GM21529 (cell line): Measurements from ENCODE around the gene BFSP2.

ENCODE experiments used
- ATAC-seq: cut with Tn5 transposase; IDR thresholded peaks from one replicate; pipeline ENCODE4 v1.9.1; 2021; ENCODE audit not compliant: unreplicated experiment

BFSP2 gene

DNA sequence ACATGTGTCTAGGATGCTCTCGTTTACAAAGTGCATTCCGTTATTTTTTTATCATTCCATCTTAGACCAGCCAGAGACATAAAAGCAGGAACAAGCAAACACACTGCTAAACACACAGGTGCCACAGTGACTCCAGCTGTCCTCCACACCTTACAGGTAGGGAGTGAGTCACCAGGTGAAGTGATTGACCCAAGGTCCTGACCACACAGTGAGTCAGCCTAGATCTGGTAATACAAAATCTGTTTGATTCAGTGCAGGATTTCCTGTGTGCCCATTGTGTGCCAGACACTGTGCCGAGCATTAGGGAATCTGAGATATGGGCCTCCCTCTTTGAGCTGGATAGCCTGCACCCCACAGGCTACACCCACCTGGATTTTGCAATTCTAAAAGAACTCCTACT, 16.7 kb upstream of the BFSP2 start:
- no peak for ATAC-seq

- no peak for ATAC-seq
Observed at GRCh38 chr3:133383741-133384140, 16.1 kb upstream of the BFSP2 start.

- ATAC-seq: peak; percentile 53
Observed at GRCh38 chr3:133384331-133385027, 15.4 kb upstream of the BFSP2 start.

GRCh38 chr3:133386876-133387275, 13.0 kb upstream of the BFSP2 start:
- no peak for ATAC-seq

DNA sequence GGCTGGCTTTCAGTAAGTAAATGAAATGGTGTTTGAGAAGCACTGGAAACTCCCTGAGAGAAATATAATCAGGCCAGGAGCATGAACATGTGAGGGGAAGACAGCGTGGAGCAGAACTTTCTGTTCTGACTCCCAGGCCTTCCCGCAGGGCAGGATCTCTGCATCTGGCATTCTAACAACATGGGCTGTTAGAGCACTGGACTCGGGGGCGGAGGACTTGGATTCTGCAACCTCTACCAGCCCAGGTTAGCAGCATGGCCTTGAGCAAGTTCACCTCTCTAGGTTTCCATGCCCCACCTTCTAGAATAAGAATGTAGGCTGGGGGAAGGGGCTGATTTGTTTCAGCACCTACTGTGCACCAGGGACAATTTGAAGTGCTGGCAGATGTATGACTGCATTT, 12.5 kb upstream of the BFSP2 start:
- no peak for ATAC-seq

DNA sequence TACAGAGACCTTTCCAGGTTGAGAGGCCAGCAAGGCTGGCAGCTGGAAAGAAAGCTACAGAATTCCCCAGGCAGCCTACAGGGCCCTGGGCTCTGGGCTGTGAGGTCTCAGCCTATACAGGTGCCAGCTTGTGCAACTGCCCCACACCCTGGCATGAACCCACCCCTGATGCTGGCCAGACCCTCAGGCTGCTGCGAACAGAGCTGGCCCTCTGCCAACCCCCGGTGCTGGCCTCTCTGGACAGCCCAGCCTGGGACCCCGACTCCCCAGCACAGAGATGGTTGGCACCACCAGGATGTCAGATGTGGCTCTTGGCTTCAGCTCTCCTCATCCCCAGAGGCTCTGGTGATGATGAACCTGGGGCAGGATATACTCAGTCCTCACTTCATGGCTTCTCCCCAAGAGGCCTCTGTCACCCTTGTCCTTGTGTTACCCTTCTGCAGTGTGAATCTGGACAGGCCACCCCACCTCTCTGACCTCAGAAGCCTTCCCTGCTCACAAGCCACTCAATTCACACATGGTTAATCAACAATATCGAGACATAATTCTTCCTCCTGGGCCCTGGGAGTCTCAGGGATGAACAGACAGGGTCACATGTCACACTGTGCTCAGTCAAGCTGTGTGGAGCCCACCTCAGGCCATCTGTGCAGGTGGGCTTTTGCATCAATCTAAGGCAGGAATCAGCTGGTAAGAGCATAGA, 11.0 kb upstream of the BFSP2 start:
- no peak for ATAC-seq

DNA sequence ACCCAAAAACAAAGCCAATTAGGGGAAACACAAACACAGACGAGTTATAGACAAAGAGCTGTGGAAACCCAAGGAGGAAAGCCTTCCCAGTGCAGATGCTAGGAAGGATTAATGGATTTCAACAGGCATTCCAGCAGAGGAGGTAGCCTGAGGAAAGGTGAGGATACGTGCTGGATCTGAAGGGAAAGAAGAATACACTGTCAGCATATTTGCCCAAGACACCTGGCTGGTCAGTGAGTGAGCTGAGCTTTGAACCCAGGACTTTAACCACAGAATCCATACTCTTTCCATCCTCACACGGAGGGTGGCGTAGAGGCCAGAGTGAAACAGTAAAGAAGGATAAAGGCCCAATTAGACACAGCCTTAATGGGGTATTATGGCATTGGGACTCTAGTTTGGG, 9.1 kb upstream of the BFSP2 start:
- ATAC-seq: no peak

- ATAC-seq: no peak
Observed at GRCh38 chr3:133393204-133393603, 6.7 kb upstream of the BFSP2 start.

DNA sequence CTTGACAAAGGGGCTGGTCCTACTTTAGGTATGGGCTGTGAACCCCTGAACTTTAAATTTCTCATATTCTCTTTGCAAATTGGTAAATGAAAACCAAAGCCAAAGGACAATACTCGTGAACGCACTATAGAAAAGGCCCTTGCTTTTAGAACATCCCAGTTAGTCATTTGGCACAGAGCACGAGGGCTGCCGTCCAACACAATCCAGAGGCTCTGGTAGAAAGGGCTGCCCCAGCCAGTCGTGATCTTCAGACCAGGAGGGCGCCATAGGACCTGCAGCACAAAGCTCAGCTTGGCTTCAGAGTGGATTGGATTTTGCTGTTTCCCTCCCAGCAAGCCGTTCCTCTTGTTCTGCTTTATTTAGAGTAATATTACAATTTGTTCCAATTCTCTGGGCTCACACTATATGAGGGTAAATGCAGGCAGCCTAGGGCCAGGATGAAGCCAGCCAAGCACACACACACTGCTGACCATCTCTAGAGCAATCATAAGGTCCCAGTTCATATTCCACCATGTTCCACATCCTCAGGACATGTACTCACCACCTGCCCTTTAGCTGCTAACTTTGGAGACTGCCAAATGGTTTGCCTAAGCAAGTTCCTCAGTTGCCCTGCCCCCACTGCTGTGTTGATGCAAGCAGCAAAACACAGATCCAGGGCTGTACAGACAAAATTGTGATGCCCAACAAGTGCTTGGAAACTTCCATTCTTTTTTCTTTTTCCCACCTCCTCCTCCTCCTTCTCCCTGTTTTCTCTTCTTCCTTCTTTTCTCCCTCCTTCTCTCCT, 6.0 kb upstream of the BFSP2 start:
- no peak for ATAC-seq

DNA sequence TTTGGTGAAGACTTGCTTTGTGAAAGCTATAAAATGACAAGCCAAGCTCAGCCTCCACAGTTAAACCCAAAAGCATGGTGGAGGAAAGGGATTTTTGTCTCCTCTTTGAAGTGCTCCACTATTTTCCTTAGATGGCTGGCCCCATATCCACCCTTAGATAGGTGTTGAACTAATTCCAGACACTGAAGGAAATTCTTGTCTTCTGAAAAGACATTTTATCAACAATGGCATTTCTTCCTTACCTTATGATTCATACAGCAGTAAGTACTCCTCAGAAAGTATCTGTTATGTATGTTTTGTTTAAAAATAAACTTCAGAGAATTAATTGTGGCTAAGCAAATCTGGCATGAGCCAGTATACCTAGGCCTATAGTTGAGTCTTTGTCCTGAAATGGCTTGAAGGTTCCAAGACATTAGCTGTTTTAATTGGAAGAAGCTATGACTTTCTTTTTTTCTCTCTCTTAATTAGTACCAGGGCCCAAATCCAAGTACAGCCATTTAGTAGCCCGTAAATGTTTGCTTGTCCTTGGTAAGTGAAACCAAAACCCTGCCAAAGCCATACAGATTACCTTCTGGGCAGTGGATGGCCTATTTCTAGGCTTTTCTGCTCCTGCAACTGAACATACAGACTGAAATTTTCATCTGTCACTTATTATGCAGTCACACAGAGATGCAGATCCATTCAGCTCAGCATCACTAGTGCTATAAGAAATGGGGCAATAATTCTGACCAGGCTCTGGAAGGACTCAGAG, 5.1 kb upstream of the BFSP2 start:
- ATAC-seq: no peak

DNA sequence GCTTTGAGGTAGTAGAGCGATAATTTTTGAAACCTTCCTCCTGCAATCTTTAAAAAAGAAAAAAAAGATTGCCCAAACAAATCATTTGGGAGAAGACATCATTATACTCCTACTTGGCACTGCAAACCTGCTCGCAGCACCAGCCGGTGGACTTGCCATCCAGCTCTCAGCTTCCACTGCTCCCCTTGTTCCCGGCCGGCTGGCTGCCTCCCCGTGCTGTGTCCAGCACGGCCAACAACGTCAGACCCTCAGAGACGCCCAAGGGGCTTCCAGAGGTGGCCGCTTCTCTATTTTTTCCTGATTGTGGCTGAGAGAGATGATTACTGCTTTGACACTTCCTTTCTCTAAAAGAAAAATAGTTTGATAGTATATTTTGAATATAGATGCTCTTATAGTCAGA, 3.0 kb upstream of the BFSP2 start:
- ATAC-seq: no peak

GRCh38 chr3:133401374-133402135, 1.7 kb downstream of the BFSP2 start:
- no peak for ATAC-seq

DNA sequence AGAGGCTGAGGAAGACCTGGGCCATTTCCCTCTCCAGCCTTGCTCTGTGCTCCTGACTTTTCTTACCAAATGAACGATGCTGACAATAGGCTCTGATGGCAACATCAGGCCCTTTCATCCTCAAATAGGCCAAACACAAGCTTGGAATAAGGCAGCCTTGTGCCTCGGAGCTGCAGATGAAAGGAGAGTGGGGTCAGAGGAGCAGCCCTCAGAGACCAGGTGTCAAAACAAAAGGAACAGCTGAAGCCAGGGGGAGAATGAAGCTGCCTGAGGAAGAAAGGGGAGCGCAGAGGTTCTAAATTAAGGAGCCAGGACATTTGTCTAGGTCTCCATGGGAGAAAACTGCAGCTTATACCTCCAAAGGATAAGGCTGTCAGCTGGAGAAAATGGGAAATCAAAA, 5.1 kb downstream of the BFSP2 start:
- ATAC-seq: no peak

GRCh38 chr3:133408366-133408765, 8.5 kb downstream of the BFSP2 start:
- no peak for ATAC-seq

GRCh38 chr3:133408961-133409360, 9.1 kb downstream of the BFSP2 start:
- ATAC-seq: no peak

- ATAC-seq: no peak
Observed at GRCh38 chr3:133410191-133410892, 10.5 kb downstream of the BFSP2 start.

- ATAC-seq: no peak
Observed at GRCh38 chr3:133412183-133413132, 12.6 kb downstream of the BFSP2 start.

DNA sequence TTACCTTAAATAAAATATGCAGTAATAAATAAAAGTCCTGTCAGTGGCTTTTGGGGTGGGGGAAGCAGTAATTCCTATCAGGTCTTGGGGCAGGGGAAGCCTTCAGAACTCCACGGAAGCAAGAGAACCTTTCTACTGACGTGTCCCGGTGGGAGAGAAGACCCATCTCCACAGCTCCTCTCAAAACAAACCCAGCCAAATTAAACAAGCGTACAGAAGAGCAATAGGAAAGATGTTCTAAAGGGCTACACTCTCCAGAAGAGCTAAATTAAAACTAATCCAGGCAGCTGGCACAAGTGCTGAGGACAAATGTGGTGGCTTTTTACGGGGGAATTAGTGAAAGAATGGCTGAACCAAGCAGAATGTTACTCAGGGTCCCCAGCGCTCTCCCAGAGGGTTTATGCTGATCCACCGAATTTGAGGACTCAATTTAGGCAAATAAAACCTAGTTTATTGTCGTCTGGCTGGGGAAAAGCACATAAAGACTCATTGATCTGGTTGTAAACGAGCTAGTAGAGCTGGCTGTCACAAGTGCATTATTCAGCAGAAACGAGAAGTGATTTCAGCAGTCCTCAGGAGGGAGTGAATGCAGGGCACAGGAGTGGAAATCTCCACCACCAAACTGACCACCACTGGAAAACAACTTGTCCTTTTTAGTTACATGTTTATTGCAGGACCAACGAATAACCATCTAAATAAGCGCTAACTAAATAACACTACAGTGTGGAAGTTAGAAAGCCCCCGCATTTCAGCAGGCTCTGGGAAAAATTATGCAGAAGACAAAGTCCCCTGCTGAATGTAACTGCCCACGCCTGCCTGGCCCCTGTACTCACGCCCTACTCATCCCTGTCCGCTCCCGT, 13.5 kb downstream of the BFSP2 start:
- ATAC-seq: no peak
